ENCODE data around the gene MCM6. TPM values are rescaled to one million over a fixed set of nuclear protein-coding genes. Genes with fewer than 3 reads are reported as not detected.
"Not testable (repeated sequence)": the region's sequence is repeated elsewhere in the genome, so short reads cannot be mapped to it uniquely, and the experiment has no call there.

Gene MCM6
- total and polyA plus RNA-seq, 7 donors, result 6.0 to 22.2 (median 9.2) TPM

- DNase-seq, result no peak
- intact Hi-C loops (cut with DNase I), result no loop called here
These were observed 61.0 kb downstream of the MCM6 start for GRCh38 chr2:135815269-135815668.

DNA sequence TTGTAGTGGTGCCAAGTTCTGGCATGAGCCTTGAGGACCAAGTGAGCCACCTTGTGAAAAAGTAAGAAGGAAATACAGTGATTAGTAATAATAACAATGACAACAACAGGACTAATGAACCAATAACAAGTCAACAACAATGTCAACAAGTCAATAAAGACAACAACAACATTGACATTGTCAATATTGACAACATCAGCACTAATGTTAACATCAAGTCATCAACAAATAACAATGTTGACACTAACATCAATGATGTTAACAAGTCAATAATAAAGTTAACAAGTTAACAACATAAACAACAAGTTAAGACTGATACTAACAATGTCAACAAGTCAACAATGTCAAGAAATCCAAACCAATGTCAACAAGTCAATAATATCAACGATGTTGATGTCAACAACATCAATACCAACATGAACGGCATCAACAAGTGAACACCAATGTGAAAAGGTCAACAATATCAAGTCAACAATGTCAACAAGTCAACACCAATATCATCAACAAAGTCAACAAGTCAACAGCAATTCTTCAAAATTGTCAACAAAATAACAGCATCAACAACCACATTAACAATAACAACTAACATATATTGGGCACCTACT, 63.2 kb downstream of the MCM6 start:
- no peaks in the 10 kb centered on the region for H3K27me3 ChIP-seq
- H3K36me3 ChIP-seq, result no peaks in the 10 kb centered on the region
- no peak for TF ChIP-seq POLR2AphosphoS5 (IDR thresholded peaks at IDR 0.05)
- TF ChIP-seq, protein P1, sequence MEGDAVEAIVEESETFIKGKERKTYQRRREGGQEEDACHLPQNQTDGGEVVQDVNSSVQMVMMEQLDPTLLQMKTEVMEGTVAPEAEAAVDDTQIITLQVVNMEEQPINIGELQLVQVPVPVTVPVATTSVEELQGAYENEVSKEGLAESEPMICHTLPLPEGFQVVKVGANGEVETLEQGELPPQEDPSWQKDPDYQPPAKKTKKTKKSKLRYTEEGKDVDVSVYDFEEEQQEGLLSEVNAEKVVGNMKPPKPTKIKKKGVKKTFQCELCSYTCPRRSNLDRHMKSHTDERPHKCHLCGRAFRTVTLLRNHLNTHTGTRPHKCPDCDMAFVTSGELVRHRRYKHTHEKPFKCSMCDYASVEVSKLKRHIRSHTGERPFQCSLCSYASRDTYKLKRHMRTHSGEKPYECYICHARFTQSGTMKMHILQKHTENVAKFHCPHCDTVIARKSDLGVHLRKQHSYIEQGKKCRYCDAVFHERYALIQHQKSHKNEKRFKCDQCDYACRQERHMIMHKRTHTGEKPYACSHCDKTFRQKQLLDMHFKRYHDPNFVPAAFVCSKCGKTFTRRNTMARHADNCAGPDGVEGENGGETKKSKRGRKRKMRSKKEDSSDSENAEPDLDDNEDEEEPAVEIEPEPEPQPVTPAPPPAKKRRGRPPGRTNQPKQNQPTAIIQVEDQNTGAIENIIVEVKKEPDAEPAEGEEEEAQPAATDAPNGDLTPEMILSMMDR (IDR thresholded peaks at IDR 0.05), result no peak
- TF ChIP-seq EP300 (IDR thresholded peaks at IDR 0.05), result no peak
- no peak for TF ChIP-seq POLR2A (IDR thresholded peaks at IDR 0.05)
- H3K4me3 ChIP-seq, result no peak overlapping the region
- DNase-seq, result no peak
- no peaks in the 10 kb centered on the region for H3K9me3 ChIP-seq
- WGBS, 2 donors, result 83 to 85% methylated on average over 2 of the region's 2 CpGs
- intact Hi-C loops (cut with DNase I), result no loop called here
- no peak overlapping the region for H3K27ac ChIP-seq
- H3K4me1 ChIP-seq, result no peaks in the 10 kb centered on the region

More at GRCh38 chr2:135815269-135815668, 61.0 kb downstream of the MCM6 start:
- TF ChIP-seq POLR2A (IDR thresholded peaks at IDR 0.05) (no peak), POLR2AphosphoS5 (IDR thresholded peaks at IDR 0.05) (no peak), EP300 (IDR thresholded peaks at IDR 0.05) (no peak)
- TF ChIP-seq, protein P1 (IDR thresholded peaks at IDR 0.05), result no peak
- no peak overlapping the region for H3K27ac ChIP-seq
- no peaks in the 10 kb centered on the region for H3K9me3 ChIP-seq
- 66 to 85% methylated on average over 3 of the region's 3 CpGs for WGBS, 2 donors
- no peaks in the 10 kb centered on the region for H3K27me3 ChIP-seq
- H3K36me3 ChIP-seq, result no peaks in the 10 kb centered on the region
- no peaks in the 10 kb centered on the region for H3K4me1 ChIP-seq
- H3K4me3 ChIP-seq, result no peak overlapping the region

DNA sequence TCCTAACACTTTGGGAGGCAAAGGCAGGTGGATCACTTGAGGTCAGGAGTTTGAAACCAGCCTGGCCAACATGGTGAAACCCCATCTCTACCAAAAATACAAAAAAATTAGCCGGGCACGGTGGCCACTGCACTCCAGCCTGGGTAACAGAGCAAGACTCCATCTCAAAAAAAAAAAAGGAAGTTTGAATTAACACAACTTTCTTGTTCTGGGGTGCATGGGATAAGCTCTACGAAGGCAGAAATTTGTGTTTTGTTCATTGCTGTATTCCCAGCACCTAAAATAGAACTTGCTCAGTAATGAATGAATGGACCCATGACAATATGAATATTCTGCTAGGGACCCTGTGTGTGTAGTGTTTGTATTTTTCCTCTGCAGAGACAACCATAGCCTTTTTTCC, 68.4 kb downstream of the MCM6 start:
- 86 to 93% methylated on average over 3 of the region's 3 CpGs for WGBS, 2 donors
- intact Hi-C loops (cut with DNase I); H3K4me3 ChIP-seq; H3K27ac ChIP-seq; H3K9me3 ChIP-seq; H3K27me3 ChIP-seq; H3K36me3 ChIP-seq; H3K4me1 ChIP-seq; DNase-seq: not testable (repeated sequence)

DNA sequence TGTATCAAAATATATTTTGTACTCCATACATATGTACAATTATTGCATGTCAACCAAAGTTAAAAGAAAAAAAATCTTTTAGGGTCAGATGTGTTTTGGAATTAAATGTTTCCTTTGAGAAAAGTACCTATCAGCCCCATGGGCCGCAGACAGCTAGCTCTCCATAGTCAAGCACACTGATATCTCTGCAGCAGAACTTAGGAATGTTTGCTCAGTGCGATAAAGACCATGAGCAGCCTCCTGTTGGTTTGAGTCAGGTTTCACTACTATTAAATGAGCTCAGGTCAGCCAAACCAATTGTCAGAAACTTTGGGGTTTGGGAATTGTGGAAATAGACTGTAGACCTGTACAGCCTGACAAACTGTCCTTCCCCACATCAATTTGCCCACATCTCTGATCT, 73.0 kb downstream of the MCM6 start:
- Histone ChIP-seq H3K4me3 (no peak overlapping the region), H3K27ac (no peak overlapping the region), H3K4me1 (no peaks in the 10 kb centered on the region), H3K9me3 (peaks cover 0 to 6% (median 0%) of the 10 kb centered on the region in 4 donors), H3K36me3 (no peaks in the 10 kb centered on the region), H3K27me3 (no peaks in the 10 kb centered on the region)
- no peak for DNase-seq
- 83 to 87% methylated on average over 2 of the region's 2 CpGs for WGBS, 2 donors
- TF ChIP-seq POLR2AphosphoS5 (IDR thresholded peaks at IDR 0.05), result no peak
- no peak for TF ChIP-seq EP300 (IDR thresholded peaks at IDR 0.05)
- no peak for TF ChIP-seq POLR2A (IDR thresholded peaks at IDR 0.05)
- TF ChIP-seq, protein P1 (IDR thresholded peaks at IDR 0.05), result no peak
- intact Hi-C loops (cut with DNase I), result no loop called here

- DNase-seq, result no peak
- H3K27ac ChIP-seq, result no peak overlapping the region
- H3K4me1 ChIP-seq, result no peaks in the 10 kb centered on the region
- peaks cover 0 to 6% (median 0%) of the 10 kb centered on the region in 4 donors for H3K9me3 ChIP-seq
- H3K36me3 ChIP-seq, result no peaks in the 10 kb centered on the region
- no peak for TF ChIP-seq POLR2AphosphoS5 (IDR thresholded peaks at IDR 0.05)
- TF ChIP-seq POLR2A (IDR thresholded peaks at IDR 0.05), result no peak
- H3K27me3 ChIP-seq, result no peaks in the 10 kb centered on the region
- WGBS, 2 donors, result 64 to 66% methylated on average over 3 of the region's 3 CpGs
- intact Hi-C loops (cut with DNase I), result no loop called here
- H3K4me3 ChIP-seq, result no peak overlapping the region
These were observed 73.9 kb downstream of the MCM6 start for GRCh38 chr2:135802350-135802749.

Measured in sigmoid colon (tissue), 7 donors.